SK-N-MC (cell line): Measurements from ENCODE around the gene DNAH1.
"Not testable (repeated sequence)": the region's sequence is repeated elsewhere in the genome, so short reads cannot be mapped to it uniquely, and the experiment has no call there.

Experiments
- DNase-seq: peaks from one replicate; pipeline ENCODE4 v3.0.0-alpha.2; 2011; ENCODE audit warnings: low read depth, low spot score
- H3K27ac ChIP-seq: fragments of 200-600 bp; sonication (generic); 2 replicates; pipeline ENCODE4 v1.5.1; 2016; ENCODE audit warnings: mixed run types
- H3K36me3 ChIP-seq: fragments of 200-600 bp; sonication (generic); 2 replicates; pipeline ENCODE4 v1.6.1; 2017; ENCODE audit warnings: antibody characterized with exemption, low read length, mixed read lengths; ENCODE audit not compliant: insufficient read depth
- H3K4me3 ChIP-seq: fragments of 200-600 bp; sonication (generic); 2 replicates; pipeline ENCODE4 v1.5.1; 2016
- H3K9ac ChIP-seq: fragments of 200-600 bp; sonication (generic); 2 replicates; pipeline ENCODE4 v1.8.0; 2017; ENCODE audit warnings: mixed run types, mixed read lengths; ENCODE audit not compliant: insufficient read length
- H3K9me3 ChIP-seq: fragments of 200-600 bp; sonication (generic); 2 replicates; pipeline ENCODE4 v1.6.1; 2017; ENCODE audit warnings: low read depth, mild to moderate bottlenecking, antibody characterized with exemption, low read length, moderate library complexity, mixed read lengths
- EZH2 ChIP-seq: fragments of 200-600 bp; sonication (generic); IDR thresholded peaks from one replicate; pipeline ENCODE4 v1.6.1; 2017; ENCODE audit warnings: antibody characterized with exemption
- FOXP2 ChIP-seq: optimal IDR thresholded peaks from 2 replicates; pipeline ENCODE3; 2011; ENCODE audit warnings: mild to moderate bottlenecking, moderate library complexity; ENCODE audit not compliant: insufficient read depth; ENCODE audit errors: extremely low read length, control extremely low read depth
- POLR2AphosphoS5 ChIP-seq: IDR thresholded peaks from 2 replicates; pipeline ENCODE4 v1.6.1; 2012; ENCODE audit warnings: mild to moderate bottlenecking, low read depth, low read length, borderline replicate concordance

Gene DNAH1

GRCh38 chr3:52328536-52329080 lies 12.5 kb downstream of the DNAH1 start:
- DNase-seq: no peak
- no peak overlapping the region for H3K27ac ChIP-seq
- H3K9me3 ChIP-seq: no peaks in the 10 kb centered on the region
- H3K9ac ChIP-seq: no peak overlapping the region
- H3K4me3 ChIP-seq: no peak overlapping the region
- TF ChIP-seq EZH2 (no peak), FOXP2 (no peak), POLR2AphosphoS5 (no peak)
- H3K36me3 ChIP-seq: no peaks in the 10 kb centered on the region

DNA sequence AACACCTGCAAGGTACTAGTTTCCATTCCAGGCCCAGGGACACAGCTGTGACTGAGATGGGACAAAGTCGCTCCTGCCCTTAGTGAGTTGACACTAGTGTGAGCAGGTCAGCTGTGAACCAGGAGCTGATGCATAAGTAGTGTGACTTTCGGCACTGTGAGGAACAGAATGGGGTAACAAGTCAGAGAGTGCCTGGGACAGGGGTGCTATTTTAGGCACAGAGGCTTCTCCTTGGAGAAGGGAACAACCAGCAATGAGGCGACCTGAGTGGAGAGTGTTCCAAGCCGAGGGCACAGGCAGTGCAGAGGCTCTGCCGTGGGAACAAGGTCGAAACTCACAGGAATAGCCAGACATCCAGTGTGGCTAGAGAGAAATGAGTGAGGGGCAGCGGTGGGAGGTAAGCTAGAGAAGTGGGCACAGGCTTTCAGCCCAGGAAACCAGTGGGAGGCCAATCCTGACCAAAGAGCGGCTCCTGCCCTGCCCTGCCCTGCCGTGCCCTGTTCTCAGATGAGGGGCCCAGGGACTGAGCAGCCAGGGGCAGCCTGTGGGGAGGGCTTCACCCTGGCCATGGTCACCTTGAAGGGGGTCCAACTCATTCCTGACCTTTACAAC lies 14.2 kb downstream of the DNAH1 start:
- Histone ChIP-seq H3K4me3 (no peak overlapping the region), H3K27ac (no peak overlapping the region), H3K9ac (no peak overlapping the region), H3K9me3 (no peaks in the 10 kb centered on the region), H3K36me3 (no peaks in the 10 kb centered on the region)
- DNase-seq: no peak
- TF ChIP-seq FOXP2 (no peak), POLR2AphosphoS5 (no peak), EZH2 (no peak)

DNA sequence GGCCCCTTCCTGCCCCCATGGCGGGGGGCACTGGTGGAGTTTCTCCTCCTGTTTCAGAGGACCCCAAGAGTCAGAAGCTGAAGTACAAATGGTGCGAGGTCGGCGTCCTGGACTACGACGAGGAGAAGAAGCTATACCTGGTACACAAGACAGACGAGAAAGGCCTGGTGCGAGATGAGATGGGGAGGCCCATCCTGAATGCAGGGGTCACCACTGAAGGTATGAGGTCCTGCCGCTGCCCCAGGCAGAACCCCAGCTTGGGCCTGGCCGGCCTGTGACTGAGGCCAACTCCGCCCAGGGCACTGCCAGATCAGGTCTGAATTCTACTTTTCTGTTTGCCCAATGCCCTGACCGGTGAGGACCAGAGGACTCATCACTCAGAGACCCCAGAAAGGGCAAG lies 15.0 kb downstream of the DNAH1 start:
- no peak overlapping the region for H3K27ac ChIP-seq
- TF ChIP-seq FOXP2: no peak
- no peak for TF ChIP-seq EZH2
- no peak for TF ChIP-seq POLR2AphosphoS5
- H3K9me3 ChIP-seq: no peaks in the 10 kb centered on the region
- no peak overlapping the region for H3K4me3 ChIP-seq
- no peaks in the 10 kb centered on the region for H3K36me3 ChIP-seq
- DNase-seq: no peak
- no peak overlapping the region for H3K9ac ChIP-seq

GRCh38 chr3:52331906-52332305 lies 15.8 kb downstream of the DNAH1 start:
- DNase-seq: no peak
- Histone ChIP-seq H3K4me3 (no peak overlapping the region), H3K27ac (no peak overlapping the region), H3K36me3 (no peaks in the 10 kb centered on the region), H3K9ac (no peak overlapping the region), H3K9me3 (no peaks in the 10 kb centered on the region)
- TF ChIP-seq POLR2AphosphoS5 (no peak), FOXP2 (no peak), EZH2 (no peak)

GRCh38 chr3:52333869-52334557 lies 17.9 kb downstream of the DNAH1 start:
- Histone ChIP-seq H3K36me3 (no peaks in the 10 kb centered on the region), H3K9me3 (no peaks in the 10 kb centered on the region), H3K4me3 (no peak overlapping the region), H3K27ac (no peak overlapping the region), H3K9ac (no peak overlapping the region)
- no peak for TF ChIP-seq POLR2AphosphoS5
- no peak for TF ChIP-seq EZH2
- TF ChIP-seq FOXP2: no peak
- DNase-seq: no peak

- H3K27ac ChIP-seq, H3K9me3 ChIP-seq, H3K36me3 ChIP-seq, H3K4me3 ChIP-seq, H3K9ac ChIP-seq, DNase-seq: not testable (repeated sequence)
Observed at GRCh38 chr3:52338131-52338530, 22.0 kb downstream of the DNAH1 start.

DNA sequence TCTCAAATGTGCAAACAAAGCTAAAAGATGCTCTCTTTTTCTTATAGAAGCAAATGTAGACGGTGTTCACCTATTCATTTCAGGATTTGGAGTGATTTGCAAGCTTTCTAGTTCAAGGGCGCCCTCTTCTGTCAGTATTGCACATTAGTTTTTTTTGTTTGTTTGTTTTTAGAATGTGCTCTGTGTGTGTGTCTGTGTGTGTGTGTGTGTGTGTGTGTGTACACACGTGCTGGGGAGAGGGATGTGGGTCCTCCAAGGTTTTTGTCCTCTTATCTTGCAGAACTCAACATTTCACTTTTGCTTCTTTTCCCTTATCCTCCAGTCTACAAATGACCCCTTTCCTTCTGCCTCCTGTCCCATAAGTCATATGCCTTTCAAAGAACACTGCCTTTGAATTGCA lies 23.5 kb downstream of the DNAH1 start:
- Histone ChIP-seq H3K9me3 (no peaks in the 10 kb centered on the region), H3K9ac (no peak overlapping the region), H3K4me3 (no peak overlapping the region), H3K36me3 (no peaks in the 10 kb centered on the region), H3K27ac (no peak overlapping the region)
- TF ChIP-seq EZH2: no peak
- no peak for TF ChIP-seq POLR2AphosphoS5
- no peak for TF ChIP-seq FOXP2
- peak; percentile 47 for DNase-seq

GRCh38 chr3:52341123-52341522 lies 25.0 kb downstream of the DNAH1 start:
- Histone ChIP-seq H3K4me3 (no peak overlapping the region), H3K9me3 (no peaks in the 10 kb centered on the region), H3K36me3 (no peaks in the 10 kb centered on the region), H3K9ac (no peak overlapping the region), H3K27ac (no peak overlapping the region)
- TF ChIP-seq FOXP2 (no peak), EZH2 (no peak), POLR2AphosphoS5 (no peak)
- DNase-seq: no peak

DNA sequence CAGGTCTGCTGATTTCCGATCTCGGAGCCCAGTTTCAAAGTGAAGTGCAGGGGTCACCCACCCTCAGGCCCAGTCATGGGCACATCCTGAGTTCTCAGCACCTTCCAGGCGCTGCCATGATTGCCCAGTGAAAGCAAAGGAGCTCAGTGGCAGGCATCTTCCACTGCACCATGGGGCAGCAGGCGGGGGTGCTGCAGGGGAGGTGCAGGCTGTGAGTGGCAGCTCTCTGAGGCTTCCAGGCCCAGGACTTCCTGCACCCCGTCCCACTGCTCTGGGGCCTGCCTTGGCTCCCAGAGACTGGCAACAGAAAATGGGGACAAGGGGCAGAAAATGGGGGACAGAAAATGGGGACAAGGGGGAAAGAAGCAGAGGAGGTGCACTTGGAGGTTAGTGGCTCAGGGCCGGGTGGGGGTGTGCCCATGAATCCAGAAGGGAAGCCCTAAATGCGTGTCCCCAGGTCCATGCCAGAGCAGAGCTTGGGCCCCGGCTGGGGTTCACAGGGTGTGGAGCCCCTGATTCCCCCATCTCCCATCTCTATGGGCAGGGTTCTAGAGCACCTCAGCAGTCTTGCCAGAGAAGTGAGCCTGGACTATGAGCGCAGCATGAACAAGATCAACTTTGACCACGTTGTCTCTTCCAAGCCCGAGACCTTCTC lies 28.0 kb downstream of the DNAH1 start:
- H3K9ac ChIP-seq: no peak overlapping the region
- no peak overlapping the region for H3K27ac ChIP-seq
- DNase-seq: no peak
- H3K36me3 ChIP-seq: no peaks in the 10 kb centered on the region
- no peak for TF ChIP-seq EZH2
- no peak for TF ChIP-seq FOXP2
- no peak for TF ChIP-seq POLR2AphosphoS5
- H3K4me3 ChIP-seq: no peak overlapping the region
- no peaks in the 10 kb centered on the region for H3K9me3 ChIP-seq
